ENCODE data around the gene XRCC4. TPM values are rescaled to one million over a fixed set of nuclear protein-coding genes. Genes with fewer than 3 reads are reported as not detected.

XRCC4 gene
- total and polyA plus RNA-seq, 9 of the 15 experiments (the other 6 are each of a cell fraction or from before 2014, with no cell fraction given), result 13.6 to 61.6 (median 22.4) TPM

DNA sequence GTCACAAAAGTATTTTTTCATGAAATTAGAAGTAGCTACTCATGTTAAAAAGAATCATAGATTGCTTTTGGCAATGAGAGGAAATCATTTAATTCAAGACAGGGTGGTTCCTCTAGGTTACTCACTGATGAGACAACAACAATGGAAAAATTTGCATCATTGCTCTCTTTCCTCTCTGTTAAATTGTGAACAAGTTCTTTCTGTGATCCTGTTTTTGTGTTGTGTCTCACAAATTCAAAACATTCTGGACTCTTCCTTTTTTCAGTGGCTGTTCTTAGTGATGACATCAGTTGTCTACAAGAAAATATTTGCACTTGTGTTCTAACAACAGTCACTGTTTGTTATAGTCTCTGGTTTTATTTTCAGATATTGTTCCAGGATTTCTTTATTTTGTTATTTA lies 95.3 kb downstream of the XRCC4 start (continued):
- TF ChIP-seq ARID2 (IDR thresholded peaks at IDR 0.05) (no peak), BMI1 (IDR thresholded peaks at IDR 0.05; ENCODE audit: low read length) (no peak), ZNF263 (CRISPR knock-in tag; IDR thresholded peaks at IDR 0.05; ENCODE audit: borderline replicate concordance) (no peak)
- TF ChIP-seq, protein P1, sequence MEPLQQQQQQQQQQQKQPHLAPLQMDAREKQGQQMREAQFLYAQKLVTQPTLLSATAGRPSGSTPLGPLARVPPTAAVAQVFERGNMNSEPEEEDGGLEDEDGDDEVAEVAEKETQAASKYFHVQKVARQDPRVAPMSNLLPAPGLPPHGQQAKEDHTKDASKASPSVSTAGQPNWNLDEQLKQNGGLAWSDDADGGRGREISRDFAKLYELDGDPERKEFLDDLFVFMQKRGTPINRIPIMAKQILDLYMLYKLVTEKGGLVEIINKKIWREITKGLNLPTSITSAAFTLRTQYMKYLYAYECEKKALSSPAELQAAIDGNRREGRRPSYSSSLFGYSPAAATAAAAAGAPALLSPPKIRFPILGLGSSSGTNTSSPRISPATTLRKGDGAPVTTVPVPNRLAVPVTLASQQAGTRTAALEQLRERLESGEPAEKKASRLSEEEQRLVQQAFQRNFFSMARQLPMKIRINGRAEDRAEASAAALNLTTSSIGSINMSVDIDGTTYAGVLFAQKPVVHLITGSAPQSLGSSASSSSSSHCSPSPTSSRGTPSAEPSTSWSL (CRISPR knock-in tag; IDR thresholded peaks at IDR 0.05; ENCODE audit: borderline replicate concordance), result no peak

DNA sequence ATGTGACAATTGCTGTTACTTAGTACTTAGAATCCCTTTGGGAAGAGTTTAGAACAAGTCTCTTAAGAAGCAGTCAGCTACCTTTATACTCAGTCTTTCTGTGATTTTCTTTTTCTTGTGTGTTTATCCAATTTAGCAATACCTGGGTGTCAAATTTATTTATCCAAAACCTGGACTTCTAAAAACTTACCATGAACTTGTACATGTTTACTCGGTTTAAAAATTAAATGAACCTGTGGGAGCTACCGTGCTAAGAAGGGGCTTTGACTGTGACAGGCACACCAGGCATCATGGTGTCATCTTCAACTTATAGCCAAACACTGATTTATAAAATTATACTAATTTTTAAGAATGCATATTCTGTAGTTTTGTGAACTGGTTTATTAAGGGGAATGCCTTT lies 96.5 kb downstream of the XRCC4 start:
- WGBS (ENCODE audit: insufficient coverage, low coverage, missing lambda C conversion rate), result 26% methylated on average over 2 of the region's 2 CpGs
- ChIA-PET CTCF (ENCODE audit: low intra/inter-chr PET ratio) (no interaction called here), POLR2A (no interaction called here)
- Histone ChIP-seq H3K27me3 (ENCODE audit: control insufficient read depth in 2 of 2, insufficient read depth in 2 of 2, low read length in 2 of 2) (no peaks in the 10 kb centered on the region), H3K9me1 (ENCODE audit: control insufficient read depth, insufficient read depth, low read length) (no peaks in the 10 kb centered on the region), H3K4me3 (no peak overlapping the region), H4K20me1 (replicated peaks; ENCODE audit: control insufficient read depth, insufficient read depth, low read length) (no peaks in the 10 kb centered on the region), H3K36me3 (ENCODE audit: control insufficient read depth, insufficient read depth, low read length) (no peaks in the 10 kb centered on the region), H3K4me2 (ENCODE audit: insufficient read depth, low read length) (no peak overlapping the region), H3K9me3 (replicated peaks; ENCODE audit: control insufficient read depth, insufficient read depth, low read depth, low read length) (no peaks in the 10 kb centered on the region), H3K4me1 (replicated peaks in 1 of 2; ENCODE audit: control insufficient read depth in 2 of 2, insufficient read depth in 2 of 2, low read length in 2 of 2) (no peaks in the 10 kb centered on the region), H2AFZ (ENCODE audit: low read depth, low read length) (no peak overlapping the region), H3K79me2 (ENCODE audit: control insufficient read depth, insufficient read depth, low read length) (no peaks in the 10 kb centered on the region), H3K27ac (ENCODE audit: extremely low read depth, low read depth, low read length) (no peak overlapping the region), H3K9ac (ENCODE audit: insufficient read depth in 1 of 2, low read depth in 2 of 2, low read length in 2 of 2) (no peak overlapping the region)
- no peak for ATAC-seq
- no TSS peak for BruUV-seq (replicated peaks)
- intact Hi-C loops (cut with micrococcal nuclease) (no loop called here), in situ Hi-C loops (cut with MboI) (no loop called here)
- no peak for FAIRE-seq
- no peak for DNase-seq (ENCODE audit: extremely low read depth in 1 of 4, low spot score in 3 of 4)
- TF ChIP-seq KLF10 (CRISPR knock-in tag; IDR thresholded peaks at IDR 0.05), result no peak
- no peak for TF ChIP-seq NCOA1 (IDR thresholded peaks at IDR 0.05; ENCODE audit: low read depth)
- no peak for TF ChIP-seq CBFB (CRISPR knock-in tag; IDR thresholded peaks at IDR 0.05)
- TF ChIP-seq, protein P2, sequence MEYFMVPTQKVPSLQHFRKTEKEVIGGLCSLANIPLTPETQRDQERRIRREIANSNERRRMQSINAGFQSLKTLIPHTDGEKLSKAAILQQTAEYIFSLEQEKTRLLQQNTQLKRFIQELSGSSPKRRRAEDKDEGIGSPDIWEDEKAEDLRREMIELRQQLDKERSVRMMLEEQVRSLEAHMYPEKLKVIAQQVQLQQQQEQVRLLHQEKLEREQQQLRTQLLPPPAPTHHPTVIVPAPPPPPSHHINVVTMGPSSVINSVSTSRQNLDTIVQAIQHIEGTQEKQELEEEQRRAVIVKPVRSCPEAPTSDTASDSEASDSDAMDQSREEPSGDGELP (CRISPR knock-in tag; IDR thresholded peaks at IDR 0.05; ENCODE audit: borderline replicate concordance), result no peak
- TF ChIP-seq MCM2 (IDR thresholded peaks at IDR 0.05; ENCODE audit: low read depth), result no peak
- TF ChIP-seq HDAC2 (IDR thresholded peaks at IDR 0.05), result no peak
